HG02840 (cell line): ENCODE results near the gene ARMC3.
"Not testable (repeated sequence)": the region's sequence is repeated elsewhere in the genome, so short reads cannot be mapped to it uniquely, and the experiment has no call there.

Experiments used
- ATAC-seq: cut with Tn5 transposase; IDR thresholded peaks from one replicate; pipeline ENCODE4 v1.9.1; 2021; ENCODE audit warnings: mild to moderate bottlenecking, moderate library complexity, moderate number of reproducible peaks; ENCODE audit not compliant: unreplicated experiment, low FRiP score

The ARMC3 gene

DNA sequence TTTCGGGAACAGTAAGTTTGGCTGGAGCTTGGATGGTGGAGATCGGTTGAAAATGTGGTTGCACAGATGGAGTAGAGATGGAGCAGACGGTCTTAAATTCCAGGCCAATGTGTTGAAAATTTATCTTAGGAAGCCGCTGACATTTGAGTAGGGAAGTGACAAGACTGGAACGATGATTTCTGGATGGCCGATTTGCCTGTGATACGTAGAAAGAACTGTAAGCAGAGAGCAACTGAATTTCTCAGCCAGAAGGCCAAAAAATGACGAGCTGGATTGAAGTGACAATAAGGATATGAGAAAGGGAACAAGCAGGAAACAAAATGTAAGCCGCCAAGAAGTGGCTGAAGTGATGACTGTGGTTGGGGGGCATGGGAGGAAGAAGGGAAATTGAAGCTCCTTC is 687 bp upstream of the ARMC3 start:
- ATAC-seq = no peak

DNA sequence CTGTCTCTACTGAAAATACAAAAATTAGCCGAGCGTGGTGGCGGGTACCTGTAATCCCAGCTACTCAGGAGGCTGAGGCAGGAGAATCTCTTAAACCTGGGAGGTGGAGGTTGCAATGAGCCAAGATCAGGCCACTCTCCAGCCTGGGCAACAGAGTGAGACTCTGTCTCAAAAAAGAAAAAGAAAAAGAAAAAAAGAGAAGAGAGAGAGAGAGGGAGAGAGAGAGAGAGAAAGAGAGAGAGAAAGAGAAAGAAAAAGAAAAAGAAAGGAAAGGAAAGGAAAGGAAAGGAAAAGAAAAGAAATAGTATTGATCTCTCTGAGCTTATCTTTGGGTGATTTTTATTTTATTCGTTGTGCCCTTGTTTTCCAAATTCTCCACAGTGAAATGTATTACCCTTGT is 1.2 kb downstream of the ARMC3 start:
- not testable (repeated sequence) for ATAC-seq

DNA sequence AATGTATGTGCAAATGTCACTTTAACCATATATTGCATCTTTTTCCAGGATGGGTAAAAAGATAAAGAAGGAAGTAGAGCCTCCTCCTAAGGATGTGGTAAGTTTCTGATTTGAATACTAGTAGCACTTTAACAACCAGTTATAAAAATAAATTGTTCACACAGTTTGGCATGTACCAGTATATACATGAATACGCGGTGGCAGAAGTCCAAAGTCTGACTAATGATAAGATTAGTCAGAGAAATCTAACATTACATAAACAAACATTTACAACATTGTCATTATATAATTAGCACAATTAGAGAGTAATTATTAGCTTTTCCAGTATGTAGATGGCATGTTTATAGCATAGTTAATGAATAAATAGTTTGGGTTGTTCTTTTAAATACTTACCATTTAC is 4.1 kb downstream of the ARMC3 start:
- ATAC-seq = peak; percentile 59

DNA sequence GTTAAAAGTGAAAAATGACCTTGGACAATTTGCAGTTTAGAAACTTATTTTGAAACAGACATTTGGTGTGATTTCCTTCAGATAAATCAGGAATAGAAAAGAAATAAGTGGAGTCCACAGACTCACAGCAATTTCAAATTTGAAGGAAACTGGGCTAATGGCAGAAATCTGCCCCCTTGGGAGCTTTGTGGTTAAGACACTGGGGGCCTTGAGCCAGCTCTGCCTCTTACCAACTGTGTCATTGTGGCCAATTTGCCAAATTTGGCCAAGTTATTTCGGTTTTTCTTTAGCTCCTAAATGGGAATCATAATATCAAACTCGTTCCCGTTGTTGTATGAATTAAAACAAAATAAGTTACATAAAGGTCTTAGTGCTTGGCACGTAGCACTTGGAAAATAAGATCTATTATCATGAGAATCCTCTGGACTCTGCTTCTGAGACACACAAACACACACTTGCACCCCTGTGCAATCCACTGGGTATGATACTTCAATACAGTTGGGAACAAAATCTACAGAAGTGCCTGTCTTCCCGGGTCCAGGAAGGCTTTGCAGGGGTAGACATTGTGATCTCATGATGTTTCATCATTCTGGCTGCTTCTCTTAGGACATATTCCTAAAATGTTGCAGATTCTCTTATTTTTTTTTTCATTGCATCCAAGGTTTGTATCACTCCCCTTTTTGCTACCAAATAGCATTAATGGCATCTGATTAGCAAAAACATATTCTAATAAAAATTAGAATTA is 4.9 kb downstream of the ARMC3 start:
- no peak for ATAC-seq

DNA sequence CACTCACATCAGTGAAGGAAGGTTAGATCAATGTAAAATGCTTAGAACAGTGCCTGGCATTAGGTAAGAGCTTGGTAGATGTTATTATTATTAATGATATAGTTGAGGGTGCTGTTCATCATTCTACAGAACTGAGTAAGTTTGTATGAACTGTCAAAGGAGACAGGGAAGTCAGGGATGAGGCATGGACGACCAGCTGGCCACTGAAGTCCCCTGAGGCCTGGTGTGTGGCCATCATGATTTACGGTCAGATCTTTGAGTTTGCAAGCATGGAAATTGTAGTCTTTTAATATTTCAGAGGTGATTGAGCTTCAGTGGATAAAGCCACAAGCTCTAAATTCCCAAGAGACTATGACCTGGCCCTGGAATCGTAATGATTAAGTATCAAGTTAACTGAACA is 6.9 kb downstream of the ARMC3 start:
- ATAC-seq = no peak

DNA sequence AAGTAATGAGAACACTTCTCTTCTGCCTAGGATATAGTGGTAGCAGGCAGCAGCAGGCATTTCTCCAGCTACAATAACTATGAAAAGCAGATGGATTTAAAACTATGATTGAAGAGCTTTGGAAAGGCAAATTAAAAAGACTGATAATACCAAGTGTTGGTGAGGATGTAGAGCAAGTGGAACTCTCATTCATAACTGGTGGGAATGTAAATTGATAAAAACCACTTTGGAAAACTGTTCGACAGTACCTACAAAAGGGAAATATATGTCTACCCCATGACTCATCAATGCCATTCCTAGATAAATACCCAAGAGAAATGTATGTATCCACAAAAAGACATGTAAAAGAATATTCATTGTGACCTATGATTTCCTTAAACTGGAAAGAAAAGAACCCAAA is 14.6 kb downstream of the ARMC3 start:
- no peak for ATAC-seq

DNA sequence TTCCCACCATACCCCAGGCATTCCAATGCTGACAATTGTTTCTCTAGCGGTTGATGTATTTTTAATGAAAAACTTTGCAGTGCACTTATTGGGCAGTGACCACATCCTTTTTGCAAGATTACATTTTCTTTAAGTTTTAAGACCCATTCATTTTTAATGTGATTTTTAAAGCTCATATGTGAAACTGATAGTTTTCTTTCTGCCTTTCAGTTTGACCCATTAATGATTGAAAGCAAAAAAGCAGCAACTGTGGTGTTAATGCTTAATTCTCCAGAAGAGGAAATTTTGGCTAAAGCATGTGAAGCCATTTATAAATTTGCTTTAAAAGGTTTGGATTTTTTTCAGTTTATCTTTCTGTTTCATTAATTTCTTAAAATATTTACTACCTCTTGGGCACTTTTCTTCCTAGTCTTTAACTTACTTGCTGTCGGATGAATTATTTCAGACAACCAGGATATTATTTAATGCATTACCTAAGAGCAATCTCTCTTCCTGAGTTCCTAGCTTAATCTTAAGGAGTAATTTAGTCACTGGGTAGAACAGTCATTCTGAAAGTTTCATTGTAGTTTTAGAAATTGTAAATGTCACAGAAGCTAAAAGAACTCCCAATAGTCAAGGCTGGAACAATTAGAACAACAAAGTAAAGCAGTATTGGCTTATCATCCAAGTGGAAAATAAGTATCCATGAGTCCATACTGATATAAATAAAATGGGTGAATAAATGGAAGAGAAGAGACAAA is 18.3 kb downstream of the ARMC3 start:
- no peak for ATAC-seq

DNA sequence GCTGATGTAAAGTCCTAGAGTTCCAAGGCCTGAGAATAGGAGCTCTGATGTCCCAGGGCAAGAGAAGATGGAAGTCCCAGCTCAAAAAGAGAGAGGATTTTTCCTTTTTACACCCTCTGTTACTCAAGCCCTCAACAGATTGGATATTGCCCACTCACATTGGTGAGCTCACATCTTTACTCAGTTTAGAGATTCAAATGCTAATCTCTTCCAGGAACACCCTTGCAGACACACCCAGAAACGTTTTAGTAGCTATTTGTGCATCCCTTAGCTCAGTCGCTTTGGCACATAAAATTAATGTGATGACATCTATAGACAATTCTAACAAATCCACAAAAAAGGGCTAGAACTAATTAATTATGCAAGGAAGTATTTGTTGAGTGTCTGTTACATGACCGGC is 27.1 kb downstream of the ARMC3 start:
- ATAC-seq = no peak

DNA sequence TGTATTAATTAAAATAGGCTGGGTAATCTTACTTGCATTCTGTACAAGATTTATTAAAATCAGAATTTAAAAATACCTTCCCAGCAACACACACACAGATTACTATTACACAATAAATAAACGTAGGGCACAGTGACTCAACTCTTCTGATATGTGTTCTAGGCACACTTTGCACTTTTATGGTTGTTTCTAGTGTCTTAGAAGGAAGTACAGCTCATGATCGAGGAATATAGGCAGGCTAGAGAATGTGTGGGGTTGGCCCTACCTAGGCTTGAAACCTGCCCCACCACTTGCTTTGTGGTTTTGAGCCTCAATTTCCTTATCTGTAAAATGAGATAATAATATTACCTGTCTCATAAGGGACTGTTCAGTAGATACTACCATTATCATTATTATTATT is 30.5 kb downstream of the ARMC3 start:
- no peak for ATAC-seq

DNA sequence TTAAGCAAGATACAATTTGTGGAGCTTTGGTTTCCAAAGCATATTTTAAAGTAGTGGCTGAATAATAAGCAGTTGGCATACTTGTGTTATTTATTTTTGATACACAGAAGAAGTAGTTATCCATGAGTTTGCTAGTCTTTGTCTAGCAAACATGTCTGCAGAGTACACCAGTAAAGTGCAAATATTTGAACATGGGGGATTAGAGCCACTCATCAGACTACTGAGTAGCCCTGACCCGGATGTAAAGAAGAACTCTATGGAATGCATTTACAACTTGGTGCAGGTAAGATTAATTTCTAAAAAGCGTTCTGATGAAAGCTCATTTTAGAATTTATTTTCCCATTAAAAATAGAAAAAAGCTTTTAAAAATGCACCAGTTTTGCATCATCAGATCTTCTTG is 31.4 kb downstream of the ARMC3 start:
- ATAC-seq = no peak

DNA sequence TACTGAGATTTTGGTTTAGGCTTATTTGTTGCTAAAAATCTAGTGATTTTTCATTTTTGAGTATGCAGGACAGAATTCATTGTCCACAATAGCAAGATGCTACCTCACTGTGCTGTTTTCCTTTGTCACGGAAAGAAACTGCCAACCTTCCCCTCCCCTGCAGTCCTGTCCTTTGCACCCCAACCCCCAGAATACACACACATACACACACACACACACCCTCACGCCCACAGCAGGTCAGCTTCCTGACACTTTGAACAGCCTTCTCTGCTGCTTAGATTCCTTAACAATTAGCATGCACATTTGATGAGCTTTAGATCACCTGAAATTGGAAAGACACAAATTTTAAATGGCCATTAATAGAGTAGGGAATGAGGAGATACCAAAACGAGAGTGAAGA is 32.1 kb downstream of the ARMC3 start:
- no peak for ATAC-seq

DNA sequence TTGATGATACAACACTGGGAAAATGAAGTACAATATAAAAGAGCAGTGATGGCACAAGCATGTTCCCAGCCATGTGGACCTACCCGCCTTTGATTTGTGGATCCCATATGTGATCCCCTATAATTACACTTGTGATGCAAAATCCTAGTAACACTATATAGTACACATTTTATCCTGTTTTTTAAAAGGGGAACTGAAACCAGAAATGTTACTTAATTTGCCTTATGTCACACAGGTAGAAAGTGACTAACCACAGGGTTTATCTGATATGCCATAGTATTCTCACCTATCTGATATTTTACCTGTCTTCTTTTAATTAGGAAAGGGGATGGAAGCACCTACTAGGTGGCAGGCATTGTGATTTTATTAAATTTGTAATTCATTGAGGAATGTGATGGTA is 35.0 kb downstream of the ARMC3 start:
- no peak for ATAC-seq

DNA sequence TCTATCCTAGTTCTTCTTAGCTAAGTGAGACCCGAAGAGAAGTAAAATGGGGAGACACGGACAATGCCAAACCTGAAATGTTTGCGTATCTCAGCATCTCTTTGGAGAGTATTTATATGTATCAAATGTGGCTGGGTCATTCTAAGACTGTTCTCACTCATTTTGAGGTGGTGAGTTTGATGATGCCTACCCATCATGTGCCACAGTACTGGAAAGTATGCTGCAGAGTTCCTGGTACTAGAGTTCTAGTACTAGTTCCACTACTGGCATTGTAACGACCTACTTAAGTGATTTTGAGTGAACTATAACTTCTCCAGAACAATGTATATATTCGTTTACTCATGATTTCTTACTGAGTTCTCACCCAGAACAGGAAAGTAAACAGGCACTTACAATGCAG is 41.9 kb downstream of the ARMC3 start:
- no peak for ATAC-seq

DNA sequence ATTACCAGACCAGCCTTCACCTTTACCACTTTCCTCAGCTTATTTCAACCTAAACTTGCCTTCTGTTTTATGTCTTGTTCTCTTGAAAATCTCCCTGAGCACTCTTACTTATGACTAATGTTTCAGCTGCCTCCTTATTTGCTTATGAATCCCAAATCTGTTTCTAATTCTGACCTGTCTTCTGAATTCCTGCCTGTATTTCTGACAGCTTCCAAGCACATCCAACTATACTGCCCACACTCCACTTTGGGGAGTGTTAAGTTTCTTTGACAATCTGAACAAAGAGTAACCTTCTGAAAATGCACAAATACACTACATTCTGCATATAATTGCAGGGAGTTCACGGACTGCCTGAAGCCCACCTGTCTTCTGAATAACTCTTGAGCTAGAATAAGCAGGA is 48.7 kb downstream of the ARMC3 start:
- ATAC-seq = no peak

DNA sequence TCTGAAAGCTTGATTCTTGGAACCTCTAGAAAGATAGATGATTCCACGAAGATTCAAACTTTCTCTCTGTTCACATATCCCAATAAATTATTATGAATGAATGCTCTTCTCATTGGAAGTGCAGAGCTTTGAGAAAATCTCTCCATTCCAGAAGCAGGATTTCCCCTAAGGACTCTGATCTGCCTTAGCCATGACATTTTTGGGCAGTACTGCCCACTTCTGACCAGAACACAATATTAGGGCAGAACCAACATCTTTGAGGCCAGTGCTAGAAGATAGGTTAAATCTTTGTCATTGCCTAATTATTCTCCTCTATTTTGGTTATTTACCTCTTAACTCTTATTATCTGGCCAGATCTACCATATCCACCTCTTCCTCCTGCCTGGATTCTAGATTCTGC is 49.9 kb downstream of the ARMC3 start:
- no peak for ATAC-seq

DNA sequence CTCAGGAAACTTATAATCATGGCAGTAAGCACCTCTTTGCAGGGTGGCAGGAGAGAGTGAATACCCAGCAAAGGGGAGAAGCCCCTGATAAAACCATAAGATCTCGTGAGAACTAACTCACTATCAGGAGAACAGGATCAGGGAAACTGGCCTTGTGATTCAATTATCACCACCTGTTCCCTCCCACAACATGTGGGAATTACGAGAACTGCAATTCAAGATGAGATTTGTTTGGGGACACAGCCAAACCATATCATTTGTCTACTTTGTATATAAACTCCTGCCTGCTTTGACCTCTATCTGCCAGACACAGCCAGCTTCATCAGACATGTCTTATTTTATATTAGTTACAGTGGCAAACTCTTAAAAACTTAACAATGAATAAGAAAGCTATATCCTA is 50.4 kb downstream of the ARMC3 start:
- no peak for ATAC-seq

DNA sequence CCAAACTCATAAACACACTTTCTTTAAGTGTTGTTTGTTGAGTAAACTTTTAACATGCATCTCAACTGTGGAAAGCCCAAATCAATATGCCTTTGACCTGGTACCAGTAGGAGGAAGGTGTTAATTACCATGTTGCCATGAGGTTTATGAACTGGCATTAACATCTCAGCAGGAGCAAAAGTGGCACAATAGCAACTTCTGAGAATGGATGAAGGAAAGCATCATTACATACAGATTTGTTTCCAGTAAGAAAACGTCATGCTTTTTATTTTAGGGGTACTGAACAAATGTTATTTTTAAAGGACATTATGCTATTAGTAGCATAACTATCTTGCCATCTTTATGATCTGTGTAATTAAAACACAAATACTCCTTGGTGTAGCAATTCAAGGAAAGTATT is 51.1 kb downstream of the ARMC3 start:
- no peak for ATAC-seq

DNA sequence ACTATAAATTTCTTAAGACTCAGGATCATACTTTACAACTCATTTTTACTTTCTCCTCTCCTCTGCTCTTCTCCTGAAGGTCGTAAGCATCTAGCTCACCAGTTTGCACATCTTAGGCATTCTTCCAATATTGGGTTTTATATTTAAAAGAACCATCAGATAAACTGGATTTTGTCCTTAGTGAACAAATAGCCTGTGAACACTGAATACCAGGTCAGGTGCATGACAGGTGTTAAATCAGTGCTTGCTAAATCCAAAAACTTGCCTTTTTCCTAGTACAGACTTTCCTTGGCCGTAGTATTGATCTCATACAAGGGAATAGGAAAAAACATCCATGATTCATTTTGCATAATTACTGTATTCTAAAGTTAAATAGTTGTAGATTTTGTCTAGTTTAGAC is 53.0 kb downstream of the ARMC3 start:
- ATAC-seq = no peak

DNA sequence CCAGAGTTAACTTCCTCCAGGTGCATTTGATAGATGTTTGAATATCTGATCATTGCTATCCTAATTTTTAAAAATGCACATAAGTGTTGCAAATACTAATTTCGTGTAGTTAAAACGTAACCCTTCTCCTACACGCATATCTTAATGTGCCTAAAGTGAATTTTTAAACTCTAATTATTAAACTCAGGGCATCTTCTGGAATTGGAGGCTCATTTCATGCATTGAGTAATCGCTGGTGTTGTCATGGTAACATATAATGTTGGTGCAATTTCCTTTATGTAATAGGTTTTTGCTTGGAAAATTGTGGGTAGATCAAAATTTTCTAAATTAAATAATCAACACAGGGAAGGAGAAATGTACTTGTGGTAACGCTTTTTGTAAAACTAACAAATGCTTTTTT is 56.2 kb downstream of the ARMC3 start:
- no peak for ATAC-seq

DNA sequence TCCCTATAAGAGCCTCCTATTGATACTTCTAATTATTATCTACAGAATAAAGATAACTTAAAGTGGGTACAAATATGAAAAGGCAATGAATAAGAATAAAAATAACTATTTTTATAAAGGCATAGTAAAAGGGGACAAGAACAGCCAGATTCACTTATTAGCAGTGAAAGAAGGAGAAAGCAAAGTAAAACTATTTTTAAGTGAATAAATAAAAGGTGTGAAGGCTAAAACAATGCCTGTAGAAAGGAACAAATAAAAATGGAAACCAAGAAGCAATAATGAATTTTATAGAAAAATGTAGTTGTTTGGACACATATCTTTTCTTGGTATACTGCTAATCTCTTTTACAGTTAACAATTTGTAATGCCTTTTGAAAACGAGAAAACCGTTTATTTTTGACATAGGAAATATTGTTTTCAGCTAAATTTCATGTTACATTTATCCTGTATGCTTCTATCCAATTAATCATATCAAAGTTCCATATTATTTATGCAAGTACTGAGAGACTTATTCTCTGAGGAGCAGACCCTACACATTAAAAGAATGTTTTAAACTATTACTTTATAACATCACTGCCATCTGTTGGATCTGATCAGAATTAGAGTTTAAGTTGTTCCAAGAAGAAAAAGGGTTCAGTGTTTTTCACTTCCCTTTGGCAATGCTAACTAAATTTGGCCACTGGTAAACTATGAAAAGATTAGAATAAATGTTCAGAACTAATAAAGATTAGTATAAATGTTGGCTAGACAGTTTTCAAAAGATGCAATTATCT is 59.1 kb downstream of the ARMC3 start:
- ATAC-seq = no peak

DNA sequence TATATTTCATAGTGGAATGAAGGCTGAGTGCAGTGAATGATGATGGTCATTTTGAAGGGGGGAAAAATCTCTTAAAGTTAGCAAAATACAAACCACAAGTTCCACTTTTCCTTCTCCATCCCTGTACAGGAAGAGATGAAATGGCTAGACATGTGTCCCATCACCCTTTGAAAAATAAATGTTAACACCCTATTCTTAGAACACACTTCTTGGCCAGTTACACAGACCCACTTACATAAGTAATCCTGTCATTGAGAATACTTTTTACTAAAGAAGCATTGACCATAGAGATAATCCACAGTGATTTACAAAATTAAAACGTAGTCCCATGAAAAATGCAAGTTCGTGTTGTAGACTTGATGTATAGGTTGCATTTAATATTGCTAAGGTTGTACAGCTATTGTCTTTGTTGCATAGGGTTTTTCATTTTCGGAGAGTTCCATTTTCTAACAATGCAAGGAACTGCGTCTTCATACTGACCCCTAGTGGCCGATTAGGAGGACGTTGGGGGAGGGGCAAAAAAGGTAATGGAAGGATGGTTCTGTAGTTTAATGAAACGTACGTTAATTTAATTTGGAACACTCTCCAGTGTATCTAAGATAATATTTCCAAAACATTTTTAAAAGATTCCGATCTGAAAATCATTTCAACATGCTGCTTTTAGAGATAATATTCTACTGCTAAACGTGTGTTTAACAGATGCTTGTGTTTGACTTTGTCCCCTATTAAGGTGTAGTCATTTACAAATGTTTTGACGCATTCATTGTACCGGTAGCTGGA is 60.9 kb downstream of the ARMC3 start:
- ATAC-seq = peak; percentile 56
